Neural cell (in vitro differentiated cells): ENCODE data around the gene CANT1.

ENCODE experiments used
- EZH2 ChIP-seq: fragments of 200-600, 300-800 bp; shearing (Covaris generic), sonication (generic); IDR thresholded peaks from 2 replicates; pipeline ENCODE4 v1.6.1; 2014; ENCODE audit warnings: antibody characterized with exemption, low read length, borderline replicate concordance, mild to moderate bottlenecking; ENCODE audit not compliant: insufficient read depth, poor library complexity, severe bottlenecking
- POLR2AphosphoS5 ChIP-seq: IDR thresholded peaks from 2 replicates; pipeline ENCODE4 v1.6.1; 2012
- REST ChIP-seq: IDR thresholded peaks from 2 replicates; pipeline ENCODE4 v1.6.1; 2012; ENCODE audit warnings: borderline replicate concordance
- TF ChIP-seq, protein P1 (sequence below): fragments of 450-650 bp; IDR thresholded peaks from 2 replicates; pipeline ENCODE4 v1.5.1; 2014; ENCODE audit warnings: antibody characterized with exemption, mild to moderate bottlenecking, moderate library complexity; ENCODE audit not compliant: poor library complexity, severe bottlenecking

DNA sequence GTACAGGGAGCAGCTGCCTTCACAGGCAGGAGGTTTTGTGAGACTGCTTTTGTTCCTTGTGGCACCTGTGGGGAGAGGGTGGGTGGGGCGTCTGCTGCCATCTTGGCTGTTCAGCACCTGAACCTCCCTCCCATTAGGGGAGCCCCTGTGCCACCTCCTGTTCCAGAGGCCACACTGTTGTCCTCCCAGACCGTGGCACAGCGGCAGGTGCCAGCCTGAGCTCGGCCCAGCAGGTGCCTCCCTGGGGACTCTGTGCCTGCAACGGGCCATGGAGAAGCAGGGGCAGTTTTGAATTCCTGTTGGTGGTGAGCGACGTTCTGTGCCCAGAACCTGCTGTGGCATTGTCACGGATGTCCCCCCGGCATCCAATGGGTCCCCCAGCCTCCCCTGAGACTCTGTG is 39.7 kb downstream of the CANT1 start:
- TF ChIP-seq REST: no peak
- TF ChIP-seq POLR2AphosphoS5: no peak
- TF ChIP-seq, protein P1, sequence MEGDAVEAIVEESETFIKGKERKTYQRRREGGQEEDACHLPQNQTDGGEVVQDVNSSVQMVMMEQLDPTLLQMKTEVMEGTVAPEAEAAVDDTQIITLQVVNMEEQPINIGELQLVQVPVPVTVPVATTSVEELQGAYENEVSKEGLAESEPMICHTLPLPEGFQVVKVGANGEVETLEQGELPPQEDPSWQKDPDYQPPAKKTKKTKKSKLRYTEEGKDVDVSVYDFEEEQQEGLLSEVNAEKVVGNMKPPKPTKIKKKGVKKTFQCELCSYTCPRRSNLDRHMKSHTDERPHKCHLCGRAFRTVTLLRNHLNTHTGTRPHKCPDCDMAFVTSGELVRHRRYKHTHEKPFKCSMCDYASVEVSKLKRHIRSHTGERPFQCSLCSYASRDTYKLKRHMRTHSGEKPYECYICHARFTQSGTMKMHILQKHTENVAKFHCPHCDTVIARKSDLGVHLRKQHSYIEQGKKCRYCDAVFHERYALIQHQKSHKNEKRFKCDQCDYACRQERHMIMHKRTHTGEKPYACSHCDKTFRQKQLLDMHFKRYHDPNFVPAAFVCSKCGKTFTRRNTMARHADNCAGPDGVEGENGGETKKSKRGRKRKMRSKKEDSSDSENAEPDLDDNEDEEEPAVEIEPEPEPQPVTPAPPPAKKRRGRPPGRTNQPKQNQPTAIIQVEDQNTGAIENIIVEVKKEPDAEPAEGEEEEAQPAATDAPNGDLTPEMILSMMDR: no peak
- no peak for TF ChIP-seq EZH2
